WTC11 (cell line): ENCODE measurements around the gene ABHD18. TPM values are rescaled to one million over a fixed set of nuclear protein-coding genes. Genes with fewer than 3 reads are reported as not detected.
A peak's percentile ranks its signal among the peaks of the same experiment; 100 is the strongest.

Source experiments
- ATAC-seq: fragments of 200-7000 bp; cut with Tn5 transposase; 2 replicates; pipeline ENCODE4 v1.10.0; 2021; ENCODE audit warnings: mild to moderate bottlenecking, moderate library complexity
- CTCF ChIA-PET: fragments of 300-600 bp; sonication (Branson Sonifier 250); formaldehyde crosslinking; loops from one replicate; lab custom pipeline; 2021; ENCODE audit warnings: antibody characterized with exemption; lab: Charles Lee
- POLR2A ChIA-PET: fragments of 350-600 bp; sonication (Branson Sonifier 250); formaldehyde crosslinking; loops from one replicate; lab custom pipeline; 2021; ENCODE audit warnings: antibody characterized with exemption; lab: Charles Lee
- DNase-seq: peaks from one replicate; pipeline ENCODE4 v3.0.0; 2021; ENCODE audit warnings: low spot score
- H3K27ac Mint-ChIP-seq: 2 replicates; pipeline ENCODE4 v1.8.0; 2021; ENCODE audit warnings: mixed read lengths
- H3K27me3 Mint-ChIP-seq: 2 replicates; pipeline ENCODE4 v1.8.0; 2021; ENCODE audit warnings: low read depth, mild to moderate bottlenecking, moderate library complexity, mixed read lengths
- H3K36me3 Mint-ChIP-seq: 2 replicates; pipeline ENCODE4 v1.8.0; 2021; ENCODE audit warnings: mixed read lengths
- H3K4me1 Mint-ChIP-seq: 2 replicates; pipeline ENCODE4 v1.8.0; 2022; ENCODE audit warnings: mixed read lengths
- H3K4me3 Mint-ChIP-seq: 2 replicates; pipeline ENCODE4 v1.8.0; 2021; ENCODE audit warnings: mild to moderate bottlenecking, moderate library complexity, mixed read lengths
- H3K9me3 Mint-ChIP-seq: 2 replicates; pipeline ENCODE4 v1.8.0; 2021; ENCODE audit warnings: mixed read lengths
- ATF1 ChIP-seq: sonication (generic); formaldehyde crosslinking; IDR thresholded peaks from 2 replicates; pipeline ENCODE4 v1.8.1; 2023; ENCODE audit warnings: mild to moderate bottlenecking, moderate library complexity, missing genetic modification reagents
- CREM ChIP-seq: sonication (generic); formaldehyde crosslinking; IDR thresholded peaks from 2 replicates; pipeline ENCODE4 v1.8.1; 2022; ENCODE audit warnings: mild to moderate bottlenecking, missing genetic modification reagents, moderate library complexity
- HMGA2 ChIP-seq: fragments of 250-450 bp; sonication (Bioruptor Pico); IDR thresholded peaks from 2 replicates; pipeline ENCODE4 v1.4.0; 2021; ENCODE audit warnings: mild to moderate bottlenecking, moderate library complexity
- IRF2 ChIP-seq: sonication (generic); formaldehyde crosslinking; IDR thresholded peaks from 2 replicates; pipeline ENCODE4 v1.8.0; 2022; ENCODE audit warnings: low read depth, missing genetic modification reagents, borderline replicate concordance
- NR2C2 ChIP-seq: sonication (generic); formaldehyde crosslinking; IDR thresholded peaks from 2 replicates; pipeline ENCODE4 v1.8.0; 2022; ENCODE audit warnings: mild to moderate bottlenecking, missing genetic modification reagents
- RELA ChIP-seq: sonication (generic); formaldehyde crosslinking; IDR thresholded peaks from 2 replicates; pipeline ENCODE4 v1.8.1; 2022; ENCODE audit warnings: missing genetic modification reagents, mild to moderate bottlenecking, borderline replicate concordance
- SMAD3 ChIP-seq: sonication (generic); formaldehyde crosslinking; IDR thresholded peaks from 2 replicates; pipeline ENCODE4 v1.8.0; 2022; ENCODE audit warnings: missing genetic modification reagents, mild to moderate bottlenecking, borderline replicate concordance
- SMAD4 ChIP-seq: sonication (generic); formaldehyde crosslinking; IDR thresholded peaks from 2 replicates; pipeline ENCODE4 v1.8.0; 2022; ENCODE audit warnings: mild to moderate bottlenecking, missing genetic modification reagents
- ZNF263 ChIP-seq: sonication (generic); formaldehyde crosslinking; IDR thresholded peaks from 2 replicates; pipeline ENCODE4 v1.8.1; 2022; ENCODE audit warnings: low read depth, mild to moderate bottlenecking, moderate library complexity, missing genetic modification reagents
- ZNF416 ChIP-seq: fragments of 250-450 bp; sonication (Bioruptor Pico); IDR thresholded peaks from 2 replicates; pipeline ENCODE4 v1.9.0; 2021; ENCODE audit warnings: mild to moderate bottlenecking, inconsistent platforms
- total RNA-seq: library from RNA; stranded (reverse); gene quantifications from 3 replicates; pipeline ENCODE4 v1.2.3, GENCODE V29; 2021
- TF ChIP-seq, protein P1 (sequence below): sonication (generic); formaldehyde crosslinking; IDR thresholded peaks from 2 replicates; pipeline ENCODE4 v1.8.1; 2022; ENCODE audit warnings: missing genetic modification reagents, borderline replicate concordance
- TF ChIP-seq, protein P2 (sequence below): sonication (generic); formaldehyde crosslinking; IDR thresholded peaks from 2 replicates; pipeline ENCODE4 v1.8.1; 2023; ENCODE audit warnings: mild to moderate bottlenecking, moderate library complexity, missing genetic modification reagents
- TF ChIP-seq, protein P3 (sequence below): sonication (generic); formaldehyde crosslinking; IDR thresholded peaks from 2 replicates; pipeline ENCODE4 v1.8.1; 2023; ENCODE audit warnings: mild to moderate bottlenecking, missing genetic modification reagents, moderate library complexity
- TF ChIP-seq, protein P4 (sequence below): sonication (generic); formaldehyde crosslinking; IDR thresholded peaks from 2 replicates; pipeline ENCODE4 v1.8.1; 2023; ENCODE audit warnings: mild to moderate bottlenecking, missing genetic modification reagents
- TF ChIP-seq, protein P5 (sequence below): sonication (generic); formaldehyde crosslinking; IDR thresholded peaks from 2 replicates; pipeline ENCODE4 v1.8.1; 2022; ENCODE audit warnings: low read depth, missing genetic modification reagents, borderline replicate concordance
- TF ChIP-seq, protein P6 (sequence below): sonication (generic); formaldehyde crosslinking; IDR thresholded peaks from 2 replicates; pipeline ENCODE4 v1.8.1; 2023; ENCODE audit warnings: mild to moderate bottlenecking, missing genetic modification reagents, moderate library complexity

ABHD18 gene
- total RNA-seq, 1 experiment from 2014 or later, result 15.9 TPM

DNA sequence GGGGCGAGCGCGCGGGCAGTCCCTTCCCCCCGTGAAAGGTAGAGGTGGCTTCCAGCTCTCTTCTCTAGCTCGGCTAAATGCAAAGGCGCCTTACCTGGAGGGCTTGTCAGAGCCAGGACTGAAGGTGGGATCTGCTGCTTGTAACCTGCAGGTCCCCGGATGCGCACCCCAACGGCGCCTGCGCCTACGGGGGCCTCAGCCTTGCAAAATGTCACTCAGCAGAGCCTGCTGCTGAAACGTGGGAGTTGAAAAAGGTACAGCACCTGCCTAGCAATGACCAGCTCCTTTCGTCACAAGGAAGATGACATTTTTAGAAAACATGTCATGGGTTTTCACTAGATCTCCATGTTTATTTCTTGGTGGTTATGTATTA lies 583 bp downstream of the ABHD18 start (continued):
- TF ChIP-seq, protein P1, sequence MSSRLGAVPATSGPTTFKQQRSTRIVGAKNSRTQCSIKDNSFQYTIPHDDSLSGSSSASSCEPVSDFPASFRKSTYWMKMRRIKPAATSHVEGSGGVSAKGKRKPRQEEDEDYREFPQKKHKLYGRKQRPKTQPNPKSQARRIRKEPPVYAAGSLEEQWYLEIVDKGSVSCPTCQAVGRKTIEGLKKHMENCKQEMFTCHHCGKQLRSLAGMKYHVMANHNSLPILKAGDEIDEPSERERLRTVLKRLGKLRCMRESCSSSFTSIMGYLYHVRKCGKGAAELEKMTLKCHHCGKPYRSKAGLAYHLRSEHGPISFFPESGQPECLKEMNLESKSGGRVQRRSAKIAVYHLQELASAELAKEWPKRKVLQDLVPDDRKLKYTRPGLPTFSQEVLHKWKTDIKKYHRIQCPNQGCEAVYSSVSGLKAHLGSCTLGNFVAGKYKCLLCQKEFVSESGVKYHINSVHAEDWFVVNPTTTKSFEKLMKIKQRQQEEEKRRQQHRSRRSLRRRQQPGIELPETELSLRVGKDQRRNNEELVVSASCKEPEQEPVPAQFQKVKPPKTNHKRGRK (CRISPR knock-in tag), result no peak
- TF ChIP-seq ZNF416 (CRISPR knock-in tag), result no peak
- TF ChIP-seq, protein P2, sequence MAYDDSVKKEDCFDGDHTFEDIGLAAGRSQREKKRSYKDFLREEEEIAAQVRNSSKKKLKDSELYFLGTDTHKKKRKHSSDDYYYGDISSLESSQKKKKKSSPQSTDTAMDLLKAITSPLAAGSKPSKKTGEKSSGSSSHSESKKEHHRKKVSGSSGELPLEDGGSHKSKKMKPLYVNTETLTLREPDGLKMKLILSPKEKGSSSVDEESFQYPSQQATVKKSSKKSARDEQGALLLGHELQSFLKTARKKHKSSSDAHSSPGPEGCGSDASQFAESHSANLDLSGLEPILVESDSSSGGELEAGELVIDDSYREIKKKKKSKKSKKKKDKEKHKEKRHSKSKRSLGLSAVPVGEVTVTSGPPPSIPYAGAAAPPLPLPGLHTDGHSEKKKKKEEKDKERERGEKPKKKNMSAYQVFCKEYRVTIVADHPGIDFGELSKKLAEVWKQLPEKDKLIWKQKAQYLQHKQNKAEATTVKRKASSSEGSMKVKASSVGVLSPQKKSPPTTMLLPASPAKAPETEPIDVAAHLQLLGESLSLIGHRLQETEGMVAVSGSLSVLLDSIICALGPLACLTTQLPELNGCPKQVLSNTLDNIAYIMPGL (CRISPR knock-in tag), result peak; percentile 61; the same call in 1 of the 2 replicates
- TF ChIP-seq SMAD4, result no peak

DNA sequence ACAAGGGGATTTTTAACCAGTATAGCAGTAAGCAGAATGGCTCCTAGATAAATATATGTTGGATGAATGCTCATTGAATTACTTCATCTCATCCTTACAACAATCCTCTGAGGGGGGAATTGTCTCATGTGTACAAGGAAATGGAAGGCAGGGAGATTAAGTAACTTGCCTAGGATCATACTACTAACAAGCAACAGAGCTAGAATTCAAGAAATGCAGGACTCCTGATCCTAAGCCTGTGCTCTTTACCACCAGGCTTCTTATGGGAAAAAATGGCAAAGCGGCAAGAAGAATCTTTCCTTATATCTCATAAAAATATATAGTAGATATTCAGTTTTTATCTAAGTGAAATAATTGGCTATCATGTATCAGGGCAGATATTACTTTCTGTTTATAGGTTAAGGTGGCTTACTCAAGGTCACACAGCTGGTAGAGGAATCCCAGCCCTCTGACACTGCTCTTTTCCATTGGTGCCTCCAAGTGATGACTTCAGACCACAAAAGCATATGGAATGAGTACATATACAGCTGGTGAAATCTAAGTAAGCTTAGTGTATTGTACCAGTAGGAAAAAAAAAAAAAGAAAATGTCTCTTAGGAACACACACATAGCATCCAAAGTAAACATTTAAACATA lies 2.1 kb downstream of the ABHD18 start:
- Mint-ChIP-seq H3K9me3 (no peaks in the 10 kb centered on the region), H3K4me3 (peak overlapping the region; percentile 12), H3K4me1 (peaks cover 22% of the 10 kb centered on the region), H3K27ac (no peak overlapping the region), H3K36me3 (peaks cover 11% of the 10 kb centered on the region), H3K27me3 (no peaks in the 10 kb centered on the region)
- ChIA-PET POLR2A (no interaction called here), CTCF (no interaction called here)
- DNase-seq (no peak), ATAC-seq (no peak)
- TF ChIP-seq SMAD3 (CRISPR knock-in tag) (no peak), NR2C2 (CRISPR knock-in tag) (no peak), HMGA2 (CRISPR knock-in tag) (no peak), IRF2 (CRISPR knock-in tag) (no peak), ZNF263 (CRISPR knock-in tag) (no peak)

DNA sequence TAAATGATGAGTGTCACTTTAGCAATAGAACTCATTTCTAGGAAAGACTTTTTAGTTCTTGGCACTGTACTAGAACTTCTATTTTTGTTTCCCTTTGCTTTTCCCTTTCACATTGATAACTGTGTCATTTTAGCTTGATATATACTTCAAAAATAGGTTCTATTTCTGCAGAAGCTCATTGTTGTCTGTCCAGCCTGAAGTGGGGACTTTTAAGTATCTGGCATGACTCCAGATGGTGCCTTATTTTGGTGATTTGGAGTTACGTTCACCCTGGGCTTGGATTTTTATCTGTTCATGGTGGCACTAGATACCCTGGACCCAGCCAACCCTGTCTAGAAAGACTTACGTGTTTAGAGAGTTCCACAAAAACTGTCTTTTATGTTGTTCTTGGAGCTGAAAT lies 3.4 kb downstream of the ABHD18 start:
- ChIA-PET POLR2A (no interaction called here), CTCF (interaction anchor here (0.6 to 0.8 kb wide), 2 partner anchors 23 to 83 kb away, joined by 3 read pairs; no protein-coding TSS in a partner anchor)
- H3K9me3 Mint-ChIP-seq, result no peaks in the 10 kb centered on the region
- no peak overlapping the region for H3K4me3 Mint-ChIP-seq
- peaks cover 16% of the 10 kb centered on the region for H3K4me1 Mint-ChIP-seq
- peak overlapping the region; percentile 61; the same call in 1 of the 2 replicates for H3K27ac Mint-ChIP-seq
- H3K36me3 Mint-ChIP-seq, result peaks cover under 1% of the 10 kb centered on the region; the same call in 1 of the 2 replicates
- TF ChIP-seq, protein P3, sequence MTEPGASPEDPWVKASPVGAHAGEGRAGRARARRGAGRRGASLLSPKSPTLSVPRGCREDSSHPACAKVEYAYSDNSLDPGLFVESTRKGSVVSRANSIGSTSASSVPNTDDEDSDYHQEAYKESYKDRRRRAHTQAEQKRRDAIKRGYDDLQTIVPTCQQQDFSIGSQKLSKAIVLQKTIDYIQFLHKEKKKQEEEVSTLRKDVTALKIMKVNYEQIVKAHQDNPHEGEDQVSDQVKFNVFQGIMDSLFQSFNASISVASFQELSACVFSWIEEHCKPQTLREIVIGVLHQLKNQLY (CRISPR knock-in tag), result no peak
- TF ChIP-seq IRF2 (CRISPR knock-in tag) (no peak), CREM (CRISPR knock-in tag) (no peak), ATF1 (CRISPR knock-in tag) (no peak), RELA (CRISPR knock-in tag) (no peak)
- TF ChIP-seq, protein P4, sequence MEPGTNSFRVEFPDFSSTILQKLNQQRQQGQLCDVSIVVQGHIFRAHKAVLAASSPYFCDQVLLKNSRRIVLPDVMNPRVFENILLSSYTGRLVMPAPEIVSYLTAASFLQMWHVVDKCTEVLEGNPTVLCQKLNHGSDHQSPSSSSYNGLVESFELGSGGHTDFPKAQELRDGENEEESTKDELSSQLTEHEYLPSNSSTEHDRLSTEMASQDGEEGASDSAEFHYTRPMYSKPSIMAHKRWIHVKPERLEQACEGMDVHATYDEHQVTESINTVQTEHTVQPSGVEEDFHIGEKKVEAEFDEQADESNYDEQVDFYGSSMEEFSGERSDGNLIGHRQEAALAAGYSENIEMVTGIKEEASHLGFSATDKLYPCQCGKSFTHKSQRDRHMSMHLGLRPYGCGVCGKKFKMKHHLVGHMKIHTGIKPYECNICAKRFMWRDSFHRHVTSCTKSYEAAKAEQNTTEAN (CRISPR knock-in tag), result no peak
- TF ChIP-seq, protein P5, sequence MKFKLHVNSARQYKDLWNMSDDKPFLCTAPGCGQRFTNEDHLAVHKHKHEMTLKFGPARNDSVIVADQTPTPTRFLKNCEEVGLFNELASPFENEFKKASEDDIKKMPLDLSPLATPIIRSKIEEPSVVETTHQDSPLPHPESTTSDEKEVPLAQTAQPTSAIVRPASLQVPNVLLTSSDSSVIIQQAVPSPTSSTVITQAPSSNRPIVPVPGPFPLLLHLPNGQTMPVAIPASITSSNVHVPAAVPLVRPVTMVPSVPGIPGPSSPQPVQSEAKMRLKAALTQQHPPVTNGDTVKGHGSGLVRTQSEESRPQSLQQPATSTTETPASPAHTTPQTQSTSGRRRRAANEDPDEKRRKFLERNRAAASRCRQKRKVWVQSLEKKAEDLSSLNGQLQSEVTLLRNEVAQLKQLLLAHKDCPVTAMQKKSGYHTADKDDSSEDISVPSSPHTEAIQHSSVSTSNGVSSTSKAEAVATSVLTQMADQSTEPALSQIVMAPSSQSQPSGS (CRISPR knock-in tag), result no peak
- TF ChIP-seq, protein P1 (CRISPR knock-in tag), result no peak
- TF ChIP-seq, protein P6, sequence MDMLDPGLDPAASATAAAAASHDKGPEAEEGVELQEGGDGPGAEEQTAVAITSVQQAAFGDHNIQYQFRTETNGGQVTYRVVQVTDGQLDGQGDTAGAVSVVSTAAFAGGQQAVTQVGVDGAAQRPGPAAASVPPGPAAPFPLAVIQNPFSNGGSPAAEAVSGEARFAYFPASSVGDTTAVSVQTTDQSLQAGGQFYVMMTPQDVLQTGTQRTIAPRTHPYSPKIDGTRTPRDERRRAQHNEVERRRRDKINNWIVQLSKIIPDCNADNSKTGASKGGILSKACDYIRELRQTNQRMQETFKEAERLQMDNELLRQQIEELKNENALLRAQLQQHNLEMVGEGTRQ (CRISPR knock-in tag), result no peak
- ATAC-seq (no peak), DNase-seq (no peak)
- no peaks in the 10 kb centered on the region for H3K27me3 Mint-ChIP-seq
